Hippocampal formation (tissue), 2 donors: ENCODE measurements around the gene HEPHL1.
"Not testable (repeated sequence)": the region's sequence is repeated elsewhere in the genome, so short reads cannot be mapped to it uniquely, and the experiment has no call there.

Experiments used
- DNase-seq, 2 donors: peaks; one replicate each; lab custom pipeline; 2025; lab: John Stamatoyannopoulos, UW

HEPHL1 gene

DNA sequence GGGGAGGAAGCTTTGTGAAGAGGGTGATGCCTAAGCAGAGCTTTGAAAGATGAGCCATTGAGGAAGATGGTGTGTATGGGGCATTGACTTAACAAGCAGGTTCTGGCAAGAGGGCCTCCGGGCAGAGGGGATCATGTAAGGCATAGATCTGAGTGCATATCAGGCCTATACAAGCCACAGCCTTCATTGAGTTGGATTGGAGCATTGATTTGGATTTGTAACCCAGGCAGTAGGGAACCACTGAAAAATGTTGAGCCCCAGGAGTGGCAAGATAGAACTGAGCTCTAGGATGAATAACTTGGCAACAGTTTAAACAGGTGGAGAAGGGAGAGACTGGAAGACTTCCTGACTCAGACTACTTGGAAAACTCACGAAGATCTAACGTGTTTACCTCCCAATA lies 128.9 kb downstream of the HEPHL1 start:
- DNase-seq: no peak

DNA sequence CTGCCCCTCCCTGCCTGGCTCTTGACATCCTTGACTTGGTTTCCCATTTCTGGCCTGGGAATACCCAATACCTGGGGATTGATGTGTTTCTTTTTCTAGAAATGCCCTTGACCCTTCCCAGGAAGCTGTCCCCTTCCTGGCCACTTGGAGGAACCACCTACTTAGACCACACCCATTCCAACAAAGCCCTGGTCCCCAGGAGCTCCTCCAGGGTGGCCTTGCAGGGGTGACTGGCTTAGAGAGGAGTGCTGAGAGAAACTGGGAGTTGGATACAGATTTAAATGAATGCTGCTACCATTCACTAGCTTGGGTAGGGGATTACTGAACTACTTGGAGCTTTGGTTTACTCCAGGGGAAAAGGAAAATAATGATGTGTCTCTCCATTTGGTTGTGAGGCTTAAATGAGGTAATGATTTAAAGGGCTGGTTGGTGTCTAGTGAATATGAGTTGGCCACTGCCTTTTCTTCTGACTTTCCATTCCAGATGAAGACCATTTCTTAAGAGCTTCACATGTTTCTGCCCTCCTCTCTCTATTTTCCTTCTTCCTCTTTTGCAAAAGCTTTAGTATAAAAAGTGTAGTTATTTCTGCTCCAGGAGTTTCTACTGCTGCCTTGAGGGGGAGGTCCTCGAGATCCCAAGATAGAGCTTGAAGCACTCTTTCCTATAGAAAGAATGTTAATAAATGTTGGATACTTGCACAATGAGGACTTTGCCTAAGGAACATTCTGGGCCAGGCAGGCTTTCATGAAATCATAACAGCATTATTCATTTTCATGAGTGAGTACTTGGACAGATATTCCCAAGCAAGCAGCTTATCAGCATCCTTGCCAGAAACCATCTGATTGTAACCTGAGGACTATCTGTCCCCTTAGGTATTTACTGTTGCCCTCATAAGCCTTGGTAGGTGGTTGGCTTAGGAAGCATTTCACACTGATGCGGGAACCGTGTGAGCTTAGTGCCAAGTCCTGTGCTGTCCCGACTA lies 129.8 kb downstream of the HEPHL1 start:
- DNase-seq: no peak

DNA sequence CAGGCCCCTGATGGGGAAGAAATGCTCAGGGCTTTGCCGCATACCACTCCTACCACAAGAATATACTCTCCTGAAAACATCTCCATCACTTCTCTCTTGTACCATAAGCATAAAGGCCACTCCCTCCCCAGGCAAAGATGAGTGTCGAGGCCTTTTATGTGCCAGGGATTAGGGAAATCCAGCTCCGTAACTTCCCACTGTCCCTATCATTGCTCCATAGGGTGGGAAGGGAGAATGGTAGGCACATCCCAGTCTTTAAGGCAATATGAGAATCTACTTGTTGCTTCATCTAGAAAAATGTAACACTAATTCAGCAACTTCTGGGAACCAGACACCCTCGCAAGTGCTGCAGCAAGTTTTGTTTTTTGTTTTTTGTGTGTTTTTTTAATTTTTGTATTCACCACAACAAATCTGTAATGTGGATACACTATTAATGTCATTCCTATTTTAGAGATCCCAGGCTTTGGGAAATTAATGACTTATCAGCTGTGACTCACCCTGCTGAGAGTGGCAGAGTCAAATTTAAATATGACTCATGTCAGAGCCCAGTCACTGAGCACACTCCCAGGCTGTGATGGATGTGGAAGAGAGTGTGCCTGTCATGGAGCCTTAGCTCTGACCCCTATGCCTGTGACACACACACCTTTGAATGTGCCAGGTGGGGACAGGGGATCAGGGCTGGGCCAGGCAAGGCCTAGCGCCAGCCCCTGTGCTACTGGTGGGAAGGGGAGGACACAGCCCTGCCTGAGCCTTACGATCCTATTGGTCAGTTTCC lies 130.9 kb downstream of the HEPHL1 start:
- DNase-seq: no peak

- DNase-seq: no peak
Observed at GRCh38 chr11:94152678-94153065, 131.5 kb downstream of the HEPHL1 start.

DNA sequence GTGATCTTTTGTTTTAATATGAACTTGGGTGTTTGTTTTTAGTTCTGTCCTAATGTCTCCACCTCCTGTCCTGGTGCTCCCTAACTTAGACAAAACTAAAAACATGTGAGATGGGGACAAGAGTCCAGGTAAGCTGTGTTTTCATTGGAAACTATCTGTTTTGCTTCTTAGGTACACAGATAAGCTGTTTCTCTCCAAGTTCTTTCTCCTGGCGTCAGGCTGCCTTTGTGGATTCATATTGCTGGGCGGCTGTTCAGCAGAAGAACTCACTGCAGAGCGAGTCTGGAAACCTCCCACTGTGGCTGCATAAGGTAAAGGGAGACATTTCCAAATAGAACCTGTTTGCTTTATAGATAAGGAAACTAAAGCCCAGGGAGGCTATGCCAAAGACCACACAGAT lies 132.2 kb downstream of the HEPHL1 start:
- no peak for DNase-seq

GRCh38 chr11:94154095-94154856 lies 133.1 kb downstream of the HEPHL1 start:
- no peak for DNase-seq

GRCh38 chr11:94157339-94157738 lies 136.2 kb downstream of the HEPHL1 start:
- DNase-seq: not testable (repeated sequence)
